Esophagus squamous epithelium (tissue), 5 donors: ENCODE measurements around the gene SRGAP1. TPM values are rescaled to one million over a fixed set of nuclear protein-coding genes. Genes with fewer than 3 reads are reported as not detected.
"Not testable (repeated sequence)": the region's sequence is repeated elsewhere in the genome, so short reads cannot be mapped to it uniquely, and the experiment has no call there.

Experiments used
- DNase-seq: peaks from one replicate; lab custom pipeline; 2025; lab: John Stamatoyannopoulos, UW
- H3K27ac ChIP-seq, 4 donors: fragments of 200-600 bp; sonication (generic); one replicate each; pipeline ENCODE4 v1.5.1; 2016 to 2019; ENCODE audit warnings: mild to moderate bottlenecking in 1 of 4
- H3K27me3 ChIP-seq, 4 donors: fragments of 200-600 bp; sonication (generic); 1 replicate in 3 of 4; 2 replicates in 1 of 4; pipeline versions ENCODE4 v1.5.1 to v1.6.0; 2017 to 2021; ENCODE audit warnings: antibody characterized with exemption in 1 of 4
- H3K36me3 ChIP-seq, 3 donors: fragments of 200-600 bp; sonication (generic); one replicate each; pipeline ENCODE4 v1.5.1; 2016 to 2019
- H3K4me1 ChIP-seq, 3 donors: fragments of 200-600 bp; sonication (generic); one replicate each; pipeline ENCODE4 v1.5.1; 2017 to 2019
- H3K4me3 ChIP-seq, 4 donors: fragments of 200-600 bp; sonication (generic); 1 replicate in 3 of 4; 2 replicates in 1 of 4; pipeline ENCODE4 v1.5.1; 2016 to 2019; ENCODE audit warnings: mild to moderate bottlenecking in 2 of 4, moderate library complexity in 1 of 4
- H3K9me3 ChIP-seq, 3 donors: fragments of 200-600 bp; sonication (generic); one replicate each; pipeline ENCODE4 v1.5.1; 2016 to 2019
- POLR2A ChIP-seq, 4 donors: fragments of 450-650 bp; IDR thresholded peaks; one replicate each; pipeline ENCODE4 v1.6.1; 2017; ENCODE audit warnings: antibody characterized with exemption in 4 of 4, mild to moderate bottlenecking in 4 of 4, moderate library complexity in 3 of 4
- WGBS, 2 donors: methylation state at CpG; one replicate each; pipeline ENCODE4 v1.1.5; 2018; 5-methylcytosine and 5-hydroxymethylcytosine counted together
- intact Hi-C: fragments of 100-400 bp; cut with DNase I; formaldehyde crosslinking; loops from one replicate; pipeline ENCODE4 v1.15.0; 2022
- total RNA-seq, 4 donors: library from RNA; depleted of rRNA; stranded (reverse); fragments of >200 nt; gene quantifications; one replicate each; pipeline ENCODE4 v1.1.0, GENCODE V29; 2016
- TF ChIP-seq, protein P1 (sequence below), 6 experiments: fragments of 450-650 bp in 4 of 6; fragments of 200-600 bp in 2 of 6; sonication (generic) in 2 of 6; IDR thresholded peaks; one replicate each; pipeline ENCODE4 v1.5.1; 2016 to 2019; ENCODE audit warnings: antibody characterized with exemption in 6 of 6, mild to moderate bottlenecking in 4 of 6, moderate library complexity in 4 of 6
- donor health status: DM: yes; HTN: yes; CAD: no.

SRGAP1 gene
- total RNA-seq, 4 donors from 2014 or later: 2.0 to 5.3 (median 3.6) TPM

- DNase-seq: no peak
- Histone ChIP-seq H3K4me1 (no peaks in the 10 kb centered on the region), H3K27ac (no peak overlapping the region), H3K36me3 (no peaks in the 10 kb centered on the region), H3K27me3 (no peaks in the 10 kb centered on the region), H3K4me3 (no peak overlapping the region), H3K9me3 (no peaks in the 10 kb centered on the region)
- intact Hi-C loops: no loop called here
- 81 to 91% methylated on average over 4 to 5 of the region's 5 CpGs for WGBS, 2 donors
- TF ChIP-seq, protein P1, sequence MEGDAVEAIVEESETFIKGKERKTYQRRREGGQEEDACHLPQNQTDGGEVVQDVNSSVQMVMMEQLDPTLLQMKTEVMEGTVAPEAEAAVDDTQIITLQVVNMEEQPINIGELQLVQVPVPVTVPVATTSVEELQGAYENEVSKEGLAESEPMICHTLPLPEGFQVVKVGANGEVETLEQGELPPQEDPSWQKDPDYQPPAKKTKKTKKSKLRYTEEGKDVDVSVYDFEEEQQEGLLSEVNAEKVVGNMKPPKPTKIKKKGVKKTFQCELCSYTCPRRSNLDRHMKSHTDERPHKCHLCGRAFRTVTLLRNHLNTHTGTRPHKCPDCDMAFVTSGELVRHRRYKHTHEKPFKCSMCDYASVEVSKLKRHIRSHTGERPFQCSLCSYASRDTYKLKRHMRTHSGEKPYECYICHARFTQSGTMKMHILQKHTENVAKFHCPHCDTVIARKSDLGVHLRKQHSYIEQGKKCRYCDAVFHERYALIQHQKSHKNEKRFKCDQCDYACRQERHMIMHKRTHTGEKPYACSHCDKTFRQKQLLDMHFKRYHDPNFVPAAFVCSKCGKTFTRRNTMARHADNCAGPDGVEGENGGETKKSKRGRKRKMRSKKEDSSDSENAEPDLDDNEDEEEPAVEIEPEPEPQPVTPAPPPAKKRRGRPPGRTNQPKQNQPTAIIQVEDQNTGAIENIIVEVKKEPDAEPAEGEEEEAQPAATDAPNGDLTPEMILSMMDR (IDR thresholded peaks at IDR 0.05): no peak
- TF ChIP-seq POLR2A (IDR thresholded peaks at IDR 0.05): no peak
Observed at GRCh38 chr12:64028541-64028940, 184.0 kb downstream of the SRGAP1 start.

GRCh38 chr12:64029013-64029857, 184.7 kb downstream of the SRGAP1 start:
- TF ChIP-seq POLR2A (IDR thresholded peaks at IDR 0.05): no peak
- TF ChIP-seq, protein P1 (IDR thresholded peaks at IDR 0.05): no peak
- intact Hi-C loops: no loop called here
- WGBS, 2 donors: 72 to 88% methylated on average over 11 to 13 of the region's 13 CpGs
- no peaks in the 10 kb centered on the region for H3K4me1 ChIP-seq
- H3K36me3 ChIP-seq: no peaks in the 10 kb centered on the region
- no peak overlapping the region for H3K27ac ChIP-seq
- no peak overlapping the region for H3K4me3 ChIP-seq
- H3K9me3 ChIP-seq: no peaks in the 10 kb centered on the region
- H3K27me3 ChIP-seq: no peaks in the 10 kb centered on the region
- no peak for DNase-seq

DNA sequence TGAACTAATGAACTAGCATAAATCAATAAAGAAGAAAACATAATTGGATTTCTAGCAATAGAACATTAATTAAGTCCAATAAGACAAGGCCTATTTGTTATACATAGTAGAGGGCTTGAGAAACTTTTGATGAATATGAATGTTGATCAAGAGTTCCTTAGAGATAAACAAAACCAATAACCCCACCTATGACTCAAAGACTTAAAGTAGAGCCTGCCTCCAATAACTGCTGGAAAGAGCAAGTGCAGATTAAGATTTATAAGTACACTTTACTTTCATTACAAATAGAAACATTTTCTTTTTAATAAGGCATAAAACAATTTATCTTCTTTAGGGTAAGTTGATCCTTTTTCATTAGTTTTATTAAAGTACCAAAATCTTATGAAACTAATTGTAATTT, 185.7 kb downstream of the SRGAP1 start:
- DNase-seq: no peak
- intact Hi-C loops: no loop called here
- H3K9me3 ChIP-seq: no peaks in the 10 kb centered on the region
- H3K4me1 ChIP-seq: no peaks in the 10 kb centered on the region
- no peaks in the 10 kb centered on the region for H3K36me3 ChIP-seq
- no peak overlapping the region for H3K27ac ChIP-seq
- no peak overlapping the region for H3K4me3 ChIP-seq
- TF ChIP-seq, protein P1 (IDR thresholded peaks at IDR 0.05): no peak
- TF ChIP-seq POLR2A (IDR thresholded peaks at IDR 0.05): no peak
- no peaks in the 10 kb centered on the region for H3K27me3 ChIP-seq

DNA sequence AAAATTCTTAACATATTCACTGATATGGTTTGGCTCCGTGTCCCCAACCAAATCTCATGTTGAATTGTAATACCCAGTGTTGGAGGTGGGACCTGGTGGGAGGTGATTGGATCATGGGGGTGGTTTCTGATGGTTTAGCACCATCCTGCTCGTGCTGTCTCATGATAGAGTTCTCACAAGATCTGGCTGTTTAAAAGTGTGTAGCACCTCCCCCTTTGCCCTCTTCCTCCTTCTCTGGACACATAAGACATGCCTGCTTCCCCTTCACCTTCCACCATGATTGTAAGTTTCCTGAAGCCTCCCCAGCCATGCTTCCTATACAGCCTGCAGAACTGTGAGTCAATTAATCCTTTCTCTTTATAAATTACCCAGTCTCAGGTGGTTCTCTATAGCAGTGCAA, 189.6 kb downstream of the SRGAP1 start:
- DNase-seq, H3K4me1 ChIP-seq, H3K36me3 ChIP-seq, H3K27ac ChIP-seq, H3K27me3 ChIP-seq, intact Hi-C loops, H3K4me3 ChIP-seq, H3K9me3 ChIP-seq: not testable (repeated sequence)
- WGBS, 2 donors: 76 to 84% methylated on average over 2 of the region's 2 CpGs

DNA sequence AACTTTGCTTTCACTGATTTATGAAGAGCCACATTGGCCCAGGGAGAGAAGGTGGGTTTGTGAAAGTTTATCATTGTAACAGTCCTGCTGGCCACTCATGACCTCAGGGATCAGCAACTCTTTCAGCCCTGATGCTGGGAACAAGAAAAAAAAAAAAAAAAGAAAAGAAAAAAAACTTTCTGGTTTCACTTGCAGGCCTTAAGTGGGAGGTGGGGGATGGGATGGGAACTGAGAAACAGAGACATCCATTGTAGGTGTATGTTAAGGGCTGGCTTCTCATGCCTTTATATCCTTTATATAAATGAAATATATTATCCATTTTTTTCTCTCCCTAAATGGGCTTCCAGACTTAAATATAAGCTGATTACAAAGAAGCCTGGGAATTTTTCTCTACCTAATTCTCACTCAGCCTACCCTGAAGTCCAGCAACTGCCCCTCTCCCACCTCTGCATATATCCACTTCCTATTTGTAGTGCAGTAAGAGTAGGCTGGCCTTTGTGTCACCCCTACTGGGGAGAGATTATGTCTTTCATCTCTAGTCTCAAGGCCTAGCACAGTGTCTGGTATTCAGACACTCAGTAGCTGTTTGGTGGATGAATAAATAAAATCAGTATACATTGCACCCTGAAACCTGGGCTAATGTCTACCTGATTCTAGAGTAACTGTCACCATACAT, 190.5 kb downstream of the SRGAP1 start:
- TF ChIP-seq, protein P1 (IDR thresholded peaks at IDR 0.05): no peak
- TF ChIP-seq POLR2A (IDR thresholded peaks at IDR 0.05): no peak
- peaks cover 0 to 15% (median 3%) of the 10 kb centered on the region in 3 donors for H3K4me1 ChIP-seq
- no peaks in the 10 kb centered on the region for H3K27me3 ChIP-seq
- intact Hi-C loops: no loop called here
- no peak for DNase-seq
- H3K4me3 ChIP-seq: no peak overlapping the region
- H3K9me3 ChIP-seq: no peaks in the 10 kb centered on the region
- H3K27ac ChIP-seq: no peak overlapping the region
- H3K36me3 ChIP-seq: no peaks in the 10 kb centered on the region
